OCI-LY7 (cell line): ENCODE measurements around the gene PSMD7.

Experiments used
- CTCF ChIP-seq: fragments of 200-600 bp; sonication (generic); conservative IDR thresholded peaks from 2 replicates; pipeline ENCODE4 v1.5.1; 2014; ENCODE audit warnings: mild to moderate bottlenecking, antibody characterized with exemption, low read length, moderate library complexity, mixed read lengths
- EZH2phosphoT487 ChIP-seq: fragments of 200-600 bp; sonication (generic); IDR thresholded peaks from 2 replicates; pipeline ENCODE4 v1.6.1; 2018; ENCODE audit warnings: low read depth, borderline replicate concordance, mild to moderate bottlenecking, mixed run types, antibody characterized with exemption, low read length, moderate library complexity, mixed read lengths

DNA sequence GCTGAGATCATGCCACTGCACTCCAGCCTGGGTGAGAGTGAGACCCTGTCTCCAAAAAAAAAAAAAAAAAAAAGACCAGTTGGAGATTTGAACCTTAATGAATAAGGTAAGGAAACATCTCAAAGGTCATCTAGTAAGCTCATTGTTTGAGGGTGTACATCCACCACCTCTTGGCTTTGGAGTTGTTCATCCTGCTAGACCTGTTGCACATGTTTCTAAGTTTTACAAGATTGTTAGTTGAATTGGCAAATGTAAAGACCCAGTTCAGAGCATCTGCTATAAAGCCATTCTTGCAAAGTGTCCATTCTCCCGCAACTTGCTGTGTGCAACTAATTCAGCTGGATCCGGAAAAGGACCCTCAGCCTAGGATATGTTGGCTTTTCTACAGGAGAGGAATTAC lies 1.5 kb downstream of the PSMD7 start:
- TF ChIP-seq EZH2phosphoT487: no peak
- no peak for TF ChIP-seq CTCF
